ENCODE results near the gene POLN.
"Not testable (repeated sequence)": the region's sequence is repeated elsewhere in the genome, so short reads cannot be mapped to it uniquely, and the experiment has no call there.

Gene POLN

DNA sequence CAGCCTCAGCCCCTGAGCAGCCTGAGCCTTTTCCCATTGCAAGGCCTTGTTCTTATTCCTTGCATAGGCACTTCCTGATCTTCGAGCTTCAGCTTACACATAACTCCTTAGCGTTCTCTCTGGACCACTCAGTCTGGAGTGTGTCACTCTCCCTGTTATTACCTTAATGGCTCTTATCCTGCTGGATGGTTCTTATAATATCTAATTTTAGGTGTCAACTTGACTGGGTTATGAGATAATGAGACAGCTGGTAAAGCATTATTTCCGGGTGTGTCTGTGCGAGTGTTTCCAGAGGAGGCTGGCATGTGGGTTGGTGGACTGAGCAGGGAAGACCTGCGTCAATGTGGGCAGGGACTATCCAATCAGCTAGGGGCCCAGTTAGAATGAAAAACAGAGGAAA lies 75.7 kb downstream of the POLN start:
- Histone ChIP-seq H3K36me3 (no peaks in the 10 kb centered on the region), H3K27ac (no peak overlapping the region), H3K4me3 (ENCODE audit: low read depth, low read length) (no peak overlapping the region), H3K9me3 (ENCODE audit: severe bottlenecking) (no peaks in the 10 kb centered on the region), H3K27me3 (ENCODE audit: insufficient read depth, low read depth, severe bottlenecking) (no peaks in the 10 kb centered on the region)
- no peak for DNase-seq
- TF ChIP-seq, protein P1, sequence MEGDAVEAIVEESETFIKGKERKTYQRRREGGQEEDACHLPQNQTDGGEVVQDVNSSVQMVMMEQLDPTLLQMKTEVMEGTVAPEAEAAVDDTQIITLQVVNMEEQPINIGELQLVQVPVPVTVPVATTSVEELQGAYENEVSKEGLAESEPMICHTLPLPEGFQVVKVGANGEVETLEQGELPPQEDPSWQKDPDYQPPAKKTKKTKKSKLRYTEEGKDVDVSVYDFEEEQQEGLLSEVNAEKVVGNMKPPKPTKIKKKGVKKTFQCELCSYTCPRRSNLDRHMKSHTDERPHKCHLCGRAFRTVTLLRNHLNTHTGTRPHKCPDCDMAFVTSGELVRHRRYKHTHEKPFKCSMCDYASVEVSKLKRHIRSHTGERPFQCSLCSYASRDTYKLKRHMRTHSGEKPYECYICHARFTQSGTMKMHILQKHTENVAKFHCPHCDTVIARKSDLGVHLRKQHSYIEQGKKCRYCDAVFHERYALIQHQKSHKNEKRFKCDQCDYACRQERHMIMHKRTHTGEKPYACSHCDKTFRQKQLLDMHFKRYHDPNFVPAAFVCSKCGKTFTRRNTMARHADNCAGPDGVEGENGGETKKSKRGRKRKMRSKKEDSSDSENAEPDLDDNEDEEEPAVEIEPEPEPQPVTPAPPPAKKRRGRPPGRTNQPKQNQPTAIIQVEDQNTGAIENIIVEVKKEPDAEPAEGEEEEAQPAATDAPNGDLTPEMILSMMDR (IDR thresholded peaks at IDR 0.05; ENCODE audit: low read depth, low read length): no peak

DNA sequence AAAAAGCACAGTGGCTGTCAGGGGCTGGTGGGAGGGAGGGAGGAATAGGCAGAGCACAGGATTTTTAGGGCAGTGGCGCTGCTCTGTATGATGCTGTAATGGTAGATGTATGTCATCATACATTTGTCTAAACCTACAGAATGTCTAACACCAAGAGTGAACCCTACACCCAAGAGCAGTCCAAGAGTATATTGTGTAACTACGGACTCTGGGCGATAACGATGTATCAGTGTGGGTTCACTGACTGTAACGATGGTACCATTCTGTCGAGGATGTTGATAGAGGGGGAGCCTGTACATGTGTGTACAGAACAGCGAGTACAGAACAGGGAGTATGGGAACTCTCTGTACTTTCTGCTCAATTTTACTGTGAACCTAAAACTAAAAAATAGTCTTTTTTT lies 76.5 kb downstream of the POLN start:
- no peak overlapping the region for H3K4me3 ChIP-seq (ENCODE audit: low read depth, low read length)
- no peaks in the 10 kb centered on the region for H3K36me3 ChIP-seq
- H3K27me3 ChIP-seq (ENCODE audit: insufficient read depth, low read depth, severe bottlenecking): no peaks in the 10 kb centered on the region
- no peaks in the 10 kb centered on the region for H3K9me3 ChIP-seq (ENCODE audit: severe bottlenecking)
- H3K27ac ChIP-seq: no peak overlapping the region
- TF ChIP-seq, protein P1 (IDR thresholded peaks at IDR 0.05; ENCODE audit: low read depth, low read length): no peak
- DNase-seq: no peak

DNA sequence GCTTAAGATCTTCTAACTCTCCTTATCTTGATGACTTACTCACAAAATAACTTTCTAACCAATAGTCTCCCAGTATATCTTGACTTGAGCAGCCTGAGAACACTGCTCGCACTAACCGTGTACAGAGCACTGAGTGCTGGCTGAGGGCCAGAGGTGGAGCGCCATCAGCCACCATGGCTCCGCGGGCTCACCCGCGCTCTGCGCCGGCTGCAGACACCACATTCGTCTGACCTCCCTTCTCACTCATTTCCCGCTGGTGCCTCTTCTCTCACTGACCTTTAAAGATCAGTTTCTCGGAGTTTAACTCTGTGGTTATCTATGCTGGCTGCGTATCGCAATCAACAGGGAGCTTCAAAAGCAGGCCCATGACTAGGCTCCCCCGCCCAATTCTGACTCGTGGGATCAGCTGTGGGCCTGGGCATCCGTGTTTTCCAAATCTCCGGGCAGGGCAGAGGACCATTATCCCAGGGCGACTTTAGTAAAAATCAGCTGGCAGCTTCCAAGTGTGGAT lies 78.6 kb downstream of the POLN start:
- H3K36me3 ChIP-seq: no peaks in the 10 kb centered on the region
- H3K4me3 ChIP-seq (ENCODE audit: low read depth, low read length): no peak overlapping the region
- no peak for DNase-seq
- no peaks in the 10 kb centered on the region for H3K9me3 ChIP-seq (ENCODE audit: severe bottlenecking)
- H3K27me3 ChIP-seq (ENCODE audit: insufficient read depth, low read depth, severe bottlenecking): no peaks in the 10 kb centered on the region
- H3K27ac ChIP-seq: no peak overlapping the region
- TF ChIP-seq, protein P1 (IDR thresholded peaks at IDR 0.05; ENCODE audit: low read depth, low read length): no peak

DNA sequence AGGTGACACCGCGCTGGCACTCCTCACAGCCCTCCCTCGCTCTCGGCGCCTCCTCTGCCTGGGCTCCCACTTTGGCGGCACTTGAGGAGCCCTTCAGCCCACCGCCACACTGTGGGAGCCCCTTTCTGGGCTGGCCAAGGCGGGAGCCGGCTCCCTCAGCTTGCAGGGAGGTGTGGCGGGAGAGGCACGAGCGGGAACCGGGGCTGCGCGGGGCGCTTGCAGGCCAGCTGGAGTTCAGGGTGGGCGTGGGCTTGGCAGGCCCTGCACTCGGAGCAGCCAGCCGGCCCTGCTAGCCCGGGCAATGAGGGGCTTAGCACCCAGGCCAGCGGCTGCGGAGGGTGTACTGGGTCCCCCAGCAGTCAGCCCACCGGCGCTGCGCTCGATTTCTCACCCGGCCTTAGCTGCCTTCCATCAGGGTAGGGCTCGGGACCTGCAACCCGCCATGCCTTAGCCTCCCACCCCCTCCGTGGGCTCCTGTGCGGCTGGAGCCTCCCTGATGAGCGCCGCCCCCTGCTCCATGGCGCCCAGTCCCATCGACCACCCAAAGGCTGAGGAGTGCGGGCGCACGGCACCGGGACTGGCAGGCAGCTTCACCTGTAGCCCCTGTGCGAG lies 80.7 kb downstream of the POLN start:
- H3K36me3 ChIP-seq; H3K9me3 ChIP-seq (ENCODE audit: severe bottlenecking); H3K27me3 ChIP-seq (ENCODE audit: insufficient read depth, low read depth, severe bottlenecking); DNase-seq; H3K4me3 ChIP-seq (ENCODE audit: low read depth, low read length); H3K27ac ChIP-seq: not testable (repeated sequence)

DNA sequence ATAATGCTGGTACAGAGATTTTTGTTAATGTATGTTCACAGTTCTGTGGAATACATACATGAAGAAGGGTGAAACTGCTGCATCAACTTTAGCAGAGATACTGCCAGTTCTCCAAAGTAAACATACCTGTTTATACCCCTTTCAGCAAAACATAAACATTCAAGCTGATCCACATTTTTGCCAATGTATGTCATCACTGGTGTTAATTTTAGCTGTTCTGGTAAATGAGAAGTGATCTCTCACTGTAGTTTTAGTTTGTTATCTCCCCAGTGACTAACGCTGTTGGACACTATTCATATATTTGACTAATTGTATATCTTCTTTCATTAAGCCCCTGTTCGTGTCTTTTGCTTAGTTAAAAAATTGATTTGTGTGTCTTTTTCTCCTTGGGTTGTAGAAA lies 82.0 kb downstream of the POLN start:
- no peaks in the 10 kb centered on the region for H3K9me3 ChIP-seq (ENCODE audit: severe bottlenecking)
- TF ChIP-seq, protein P1 (IDR thresholded peaks at IDR 0.05; ENCODE audit: low read depth, low read length): no peak
- H3K27me3 ChIP-seq (ENCODE audit: insufficient read depth, low read depth, severe bottlenecking): no peaks in the 10 kb centered on the region
- no peak for DNase-seq
- no peak overlapping the region for H3K27ac ChIP-seq
- no peak overlapping the region for H3K4me3 ChIP-seq (ENCODE audit: low read depth, low read length)
- H3K36me3 ChIP-seq: no peaks in the 10 kb centered on the region

DNA sequence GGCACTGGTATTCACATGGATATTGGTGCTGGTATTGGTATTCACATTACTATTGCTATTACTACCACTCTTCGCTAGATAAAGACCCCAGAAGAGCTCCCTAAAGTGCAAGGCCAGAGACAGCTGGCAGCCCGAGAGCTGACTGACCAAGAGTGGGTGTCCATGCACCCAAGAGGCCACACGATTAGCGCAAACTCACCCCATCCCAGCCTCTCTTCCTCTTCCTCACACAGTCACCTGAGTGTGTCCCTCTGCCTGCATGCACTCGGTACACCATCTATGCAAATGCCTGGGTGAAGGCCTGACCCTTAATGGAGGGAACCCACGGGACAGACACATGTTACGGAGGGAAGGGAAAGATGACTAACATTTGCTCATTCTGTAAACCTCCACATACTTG lies 86.7 kb downstream of the POLN start:
- Histone ChIP-seq H3K4me3 (ENCODE audit: low read depth, low read length) (no peak overlapping the region), H3K27me3 (ENCODE audit: insufficient read depth, low read depth, severe bottlenecking) (no peaks in the 10 kb centered on the region), H3K36me3 (no peaks in the 10 kb centered on the region), H3K27ac (no peak overlapping the region), H3K9me3 (ENCODE audit: severe bottlenecking) (no peaks in the 10 kb centered on the region)
- no peak for DNase-seq
- TF ChIP-seq, protein P1 (IDR thresholded peaks at IDR 0.05; ENCODE audit: low read depth, low read length): no peak
